HCT116 (cell line): Measurements from ENCODE around the gene FAM181A. TPM values are rescaled to one million over a fixed set of nuclear protein-coding genes. Genes with fewer than 3 reads are reported as not detected.

Experiments
- ATAC-seq: fragments of 200-7000 bp; cut with Tn5 transposase; 2 replicates; pipeline ENCODE4 v1.9.1; 2020; ENCODE audit warnings: mild to moderate bottlenecking, moderate library complexity
- BruUV-seq: library from RNA; stranded (reverse); fragments of 400-500 nt; replicated peaks from 2 replicates; lab custom pipeline; 2021; lab: Mats Ljungman, UMichigan
- CTCF ChIA-PET: fragments of 300-600 bp; sonication (Branson Sonifier 250); formaldehyde crosslinking; loops from one replicate; lab custom pipeline; 2021; ENCODE audit warnings: antibody characterized with exemption; lab: Charles Lee
- POLR2A ChIA-PET: fragments of 300-600, 350-600 bp; sonication (Branson Sonifier 250); formaldehyde crosslinking; loops from one replicate; lab custom pipeline; 2021; ENCODE audit warnings: antibody characterized with exemption; lab: Charles Lee
- RAD21 ChIA-PET, 2 experiments: fragments of 300-600 bp; sonication (Branson Sonifier 250); formaldehyde crosslinking; loops; one replicate each; lab custom pipeline; 2023; ENCODE audit warnings: low total read pairs in 2 of 2; ENCODE audit not compliant: uncharacterized antibody in 2 of 2, unreplicated experiment in 2 of 2, low non-redundant PET in 1 of 2; lab: Charles Lee
- DNase-seq: peaks from one replicate; pipeline ENCODE4 v3.0.0-alpha.2; 2010; ENCODE audit warnings: low read depth, low spot score
- H2AFZ ChIP-seq: fragments of 200-600 bp; shearing (Covaris generic), sonication (generic); 2 replicates; pipeline ENCODE4 v1.6.1; 2017; ENCODE audit warnings: low read depth, mixed run types, mixed read lengths, antibody characterized with exemption, low read length; ENCODE audit not compliant: poor library complexity, severe bottlenecking
- H3K27ac ChIP-seq: 2 replicates; pipeline ENCODE4 v1.5.1; 2012; ENCODE audit warnings: low read depth, low read length
- H3K27me3 ChIP-seq: fragments of 200-600 bp; sonication (generic); 2 replicates; pipeline ENCODE4 v1.6.1; 2016; ENCODE audit warnings: mixed run types, low read length, mixed read lengths; ENCODE audit not compliant: insufficient read depth
- H3K36me3 ChIP-seq, 2 experiments: fragments of 200-500 bp in 1 of 2; fragments of 200-600 bp in 1 of 2; sonication (Bioruptor generic) in 1 of 2; sonication (generic) in 1 of 2; 2 replicates each; pipeline versions ENCODE4 v1.5.1 to v1.6.1; 2014 to 2016; ENCODE audit warnings: low read length in 2 of 2, inconsistent platforms in 1 of 2, mixed read lengths in 1 of 2, mixed run types in 1 of 2; ENCODE audit not compliant: insufficient read depth in 2 of 2, control insufficient read depth in 1 of 2
- H3K4me1 ChIP-seq, 2 experiments: fragments of 200-600 bp in 1 of 2; sonication (generic) in 1 of 2; 2 replicates each; pipeline versions ENCODE4 v1.5.1 to v1.6.1; 2012 to 2017; ENCODE audit warnings: low read length in 2 of 2, inconsistent platforms in 1 of 2, mild to moderate bottlenecking in 1 of 2, mixed read lengths in 1 of 2, mixed run types in 1 of 2, moderate library complexity in 1 of 2; ENCODE audit not compliant: insufficient read depth in 2 of 2, control insufficient read depth in 1 of 2
- H3K4me2 ChIP-seq: fragments of 200-600 bp; sonication (generic); 2 replicates; pipeline ENCODE4 v1.6.1; 2017; ENCODE audit warnings: mixed run types, low read length, mixed read lengths
- H3K4me3 ChIP-seq, 2 experiments: fragments of 200-600 bp in 1 of 2; sonication (generic) in 1 of 2; replicated peaks in 1 of 2; 2 replicates each; pipeline ENCODE4 v1.5.1; 2011 to 2016; ENCODE audit warnings: low read length in 2 of 2, control low read depth in 1 of 2, low read depth in 1 of 2, mild to moderate bottlenecking in 1 of 2, mixed read lengths in 1 of 2, mixed run types in 1 of 2
- H3K79me2 ChIP-seq: fragments of 200-600 bp; sonication (generic); 2 replicates; pipeline ENCODE4 v1.6.1; 2017; ENCODE audit warnings: mild to moderate bottlenecking, mixed run types, low read length, moderate library complexity, mixed read lengths; ENCODE audit not compliant: insufficient read depth
- H3K9ac ChIP-seq: fragments of 200-600 bp; sonication (generic); 2 replicates; pipeline ENCODE4 v1.6.1; 2016; ENCODE audit warnings: low read length, mixed read lengths
- H3K9me2 ChIP-seq: fragments of 200-600 bp; sonication (generic), shearing (Covaris generic); 2 replicates; pipeline ENCODE4 v1.6.1; 2017; ENCODE audit warnings: mixed run types, mild to moderate bottlenecking, moderate library complexity; ENCODE audit not compliant: insufficient read depth
- H3K9me3 ChIP-seq, 2 experiments: fragments of 200-500 bp in 1 of 2; fragments of 200-600 bp in 1 of 2; sonication (Bioruptor generic) in 1 of 2; sonication (generic) in 1 of 2; 2 replicates each; pipeline ENCODE4 v1.6.1; 2014 to 2017; ENCODE audit warnings: low read length in 2 of 2, mixed read lengths in 2 of 2, inconsistent platforms in 1 of 2, low read depth in 1 of 2, mild to moderate bottlenecking in 1 of 2, mixed run types in 1 of 2, moderate library complexity in 1 of 2; ENCODE audit not compliant: control insufficient read depth in 1 of 2, insufficient read depth in 1 of 2
- H4K20me1 ChIP-seq: fragments of 200-600 bp; sonication (generic), shearing (Covaris generic); 2 replicates; pipeline ENCODE4 v1.6.1; 2017; ENCODE audit warnings: mixed run types, mild to moderate bottlenecking, moderate library complexity; ENCODE audit not compliant: insufficient read depth
- CEBPB ChIP-seq: IDR thresholded peaks from 2 replicates; pipeline ENCODE4 v1.6.1; 2012; ENCODE audit warnings: low read depth
- EGR1 ChIP-seq: IDR thresholded peaks from 2 replicates; pipeline ENCODE4 v1.6.1; 2012; ENCODE audit warnings: low read depth
- ELF1 ChIP-seq: IDR thresholded peaks from 2 replicates; pipeline ENCODE4 v1.6.1; 2012; ENCODE audit warnings: low read depth, borderline replicate concordance
- FOSL1 ChIP-seq: IDR thresholded peaks from 2 replicates; pipeline ENCODE4 v1.6.1; 2012; ENCODE audit warnings: low read depth
- JUND ChIP-seq: IDR thresholded peaks from 2 replicates; pipeline ENCODE4 v1.6.1; 2012
- POLR2A ChIP-seq: IDR thresholded peaks from 2 replicates; pipeline ENCODE4 v1.7.0; 2011; ENCODE audit warnings: borderline replicate concordance; ENCODE audit not compliant: insufficient read depth, insufficient read length; ENCODE audit errors: extremely low read depth
- SIN3A ChIP-seq: IDR thresholded peaks from 2 replicates; pipeline ENCODE4 v1.6.1; 2012; ENCODE audit warnings: low read depth
- SP1 ChIP-seq: IDR thresholded peaks from 2 replicates; pipeline ENCODE4 v1.6.1; 2012; ENCODE audit warnings: low read depth
- SRF ChIP-seq: IDR thresholded peaks from 2 replicates; pipeline ENCODE4 v1.6.1; 2012; ENCODE audit warnings: low read depth
- ZFX ChIP-seq: fragments of 450-650 bp; IDR thresholded peaks from 2 replicates; pipeline ENCODE4 v1.6.1; 2017
- ZNF274 ChIP-seq: fragments of 200-500 bp; sonication (Bioruptor generic); IDR thresholded peaks from 2 replicates; pipeline ENCODE4 v1.6.1; 2014; ENCODE audit warnings: mild to moderate bottlenecking, low read depth, low read length, inconsistent platforms
- intact Hi-C: fragments of 100-400 bp; cut with micrococcal nuclease; formaldehyde crosslinking; loops from 2 replicates; pipeline ENCODE4 v1.10.0; 2022
- total RNA-seq: library from RNA; stranded (reverse); gene quantifications from one replicate; pipeline ENCODE4 v1.2.1, GENCODE V29; 2021; ENCODE audit not compliant: unreplicated experiment
- TF ChIP-seq, protein P1 (sequence below): IDR thresholded peaks from 2 replicates; pipeline ENCODE4 v1.6.1; 2012
- TF ChIP-seq, protein P2 (sequence below): IDR thresholded peaks from 2 replicates; pipeline ENCODE4 v1.6.1; 2012; ENCODE audit warnings: low read depth
- TF ChIP-seq, protein P3 (sequence below): IDR thresholded peaks from 2 replicates; pipeline ENCODE4 v1.6.1; 2012
- TF ChIP-seq, protein P4 (sequence below): IDR thresholded peaks from 2 replicates; pipeline ENCODE4 v1.6.1; 2011; ENCODE audit warnings: mild to moderate bottlenecking, low read length, moderate library complexity; ENCODE audit not compliant: insufficient replicate concordance; ENCODE audit errors: extremely low read depth
- TF ChIP-seq, protein P5 (sequence below), 3 experiments: fragments of 200-600 bp in 1 of 3; sonication (generic) in 1 of 3; IDR thresholded peaks in 2 of 3; conservative IDR thresholded peaks in 1 of 3; 2 replicates each; pipeline ENCODE4 v1.5.1; 2012 to 2017; ENCODE audit warnings: low read depth in 2 of 3, low read length in 2 of 3, antibody characterized with exemption in 1 of 3, borderline replicate concordance in 1 of 3, control low read depth in 1 of 3, mild to moderate bottlenecking in 1 of 3, mixed read lengths in 1 of 3, mixed run types in 1 of 3, moderate library complexity in 1 of 3; ENCODE audit not compliant: insufficient read depth in 1 of 3

The FAM181A gene
- total RNA-seq, 1 experiment from 2014 or later: not detected

DNA sequence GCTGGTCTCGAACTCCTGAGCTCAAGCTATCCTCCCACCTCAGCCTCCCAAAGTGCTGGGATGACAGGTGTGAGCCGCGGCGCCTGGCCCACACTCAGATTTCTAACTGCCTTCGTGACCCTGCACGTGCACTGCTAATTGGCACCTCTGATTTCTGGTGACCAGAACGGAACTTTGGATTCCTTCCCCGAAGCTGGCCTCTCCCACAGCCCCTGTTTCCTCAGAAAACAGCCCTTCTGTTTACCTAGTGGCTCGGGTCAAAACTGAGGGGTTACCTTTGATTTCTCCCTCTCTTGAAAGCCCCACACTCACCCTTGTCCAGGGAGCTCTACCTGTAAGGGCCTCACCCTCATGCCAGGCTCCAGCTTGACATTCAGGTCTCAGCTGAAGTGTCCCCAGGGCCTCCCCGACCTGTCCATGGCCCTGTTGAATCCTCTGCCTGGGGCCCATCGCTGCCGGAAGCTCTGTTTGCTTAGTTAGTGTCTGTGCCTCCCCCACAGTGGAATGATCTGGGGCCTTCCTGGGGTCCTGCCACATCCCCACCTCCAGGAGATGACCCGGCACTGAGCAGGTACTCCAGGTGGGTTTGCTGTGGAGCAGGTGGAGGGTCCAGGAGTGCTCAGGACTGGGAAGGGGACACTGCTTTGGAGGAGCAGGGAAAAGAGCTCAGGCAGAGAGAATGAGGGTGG lies 24.4 kb upstream of the FAM181A start:
- intact Hi-C loops: loop anchor here (10.0 kb wide), 1 partner anchor 948 kb away; no protein-coding TSS in a partner anchor
- POLR2A ChIA-PET: no interaction called here
- no peak for TF ChIP-seq JUND
- TF ChIP-seq SP1: no peak
- TF ChIP-seq ELF1: no peak
- no peak for TF ChIP-seq SIN3A
- no peak for TF ChIP-seq SRF
- TF ChIP-seq, protein P1, sequence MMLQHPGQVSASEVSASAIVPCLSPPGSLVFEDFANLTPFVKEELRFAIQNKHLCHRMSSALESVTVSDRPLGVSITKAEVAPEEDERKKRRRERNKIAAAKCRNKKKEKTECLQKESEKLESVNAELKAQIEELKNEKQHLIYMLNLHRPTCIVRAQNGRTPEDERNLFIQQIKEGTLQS: no peak
- TF ChIP-seq FOSL1: no peak
- no peak for TF ChIP-seq POLR2A
- no peak for TF ChIP-seq ZNF274
- no peak for TF ChIP-seq CEBPB
- TF ChIP-seq, protein P2, sequence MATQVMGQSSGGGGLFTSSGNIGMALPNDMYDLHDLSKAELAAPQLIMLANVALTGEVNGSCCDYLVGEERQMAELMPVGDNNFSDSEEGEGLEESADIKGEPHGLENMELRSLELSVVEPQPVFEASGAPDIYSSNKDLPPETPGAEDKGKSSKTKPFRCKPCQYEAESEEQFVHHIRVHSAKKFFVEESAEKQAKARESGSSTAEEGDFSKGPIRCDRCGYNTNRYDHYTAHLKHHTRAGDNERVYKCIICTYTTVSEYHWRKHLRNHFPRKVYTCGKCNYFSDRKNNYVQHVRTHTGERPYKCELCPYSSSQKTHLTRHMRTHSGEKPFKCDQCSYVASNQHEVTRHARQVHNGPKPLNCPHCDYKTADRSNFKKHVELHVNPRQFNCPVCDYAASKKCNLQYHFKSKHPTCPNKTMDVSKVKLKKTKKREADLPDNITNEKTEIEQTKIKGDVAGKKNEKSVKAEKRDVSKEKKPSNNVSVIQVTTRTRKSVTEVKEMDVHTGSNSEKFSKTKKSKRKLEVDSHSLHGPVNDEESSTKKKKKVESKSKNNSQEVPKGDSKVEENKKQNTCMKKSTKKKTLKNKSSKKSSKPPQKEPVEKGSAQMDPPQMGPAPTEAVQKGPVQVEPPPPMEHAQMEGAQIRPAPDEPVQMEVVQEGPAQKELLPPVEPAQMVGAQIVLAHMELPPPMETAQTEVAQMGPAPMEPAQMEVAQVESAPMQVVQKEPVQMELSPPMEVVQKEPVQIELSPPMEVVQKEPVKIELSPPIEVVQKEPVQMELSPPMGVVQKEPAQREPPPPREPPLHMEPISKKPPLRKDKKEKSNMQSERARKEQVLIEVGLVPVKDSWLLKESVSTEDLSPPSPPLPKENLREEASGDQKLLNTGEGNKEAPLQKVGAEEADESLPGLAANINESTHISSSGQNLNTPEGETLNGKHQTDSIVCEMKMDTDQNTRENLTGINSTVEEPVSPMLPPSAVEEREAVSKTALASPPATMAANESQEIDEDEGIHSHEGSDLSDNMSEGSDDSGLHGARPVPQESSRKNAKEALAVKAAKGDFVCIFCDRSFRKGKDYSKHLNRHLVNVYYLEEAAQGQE: no peak
- TF ChIP-seq, protein P3, sequence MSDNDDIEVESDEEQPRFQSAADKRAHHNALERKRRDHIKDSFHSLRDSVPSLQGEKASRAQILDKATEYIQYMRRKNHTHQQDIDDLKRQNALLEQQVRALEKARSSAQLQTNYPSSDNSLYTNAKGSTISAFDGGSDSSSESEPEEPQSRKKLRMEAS: no peak
- TF ChIP-seq, protein P4, sequence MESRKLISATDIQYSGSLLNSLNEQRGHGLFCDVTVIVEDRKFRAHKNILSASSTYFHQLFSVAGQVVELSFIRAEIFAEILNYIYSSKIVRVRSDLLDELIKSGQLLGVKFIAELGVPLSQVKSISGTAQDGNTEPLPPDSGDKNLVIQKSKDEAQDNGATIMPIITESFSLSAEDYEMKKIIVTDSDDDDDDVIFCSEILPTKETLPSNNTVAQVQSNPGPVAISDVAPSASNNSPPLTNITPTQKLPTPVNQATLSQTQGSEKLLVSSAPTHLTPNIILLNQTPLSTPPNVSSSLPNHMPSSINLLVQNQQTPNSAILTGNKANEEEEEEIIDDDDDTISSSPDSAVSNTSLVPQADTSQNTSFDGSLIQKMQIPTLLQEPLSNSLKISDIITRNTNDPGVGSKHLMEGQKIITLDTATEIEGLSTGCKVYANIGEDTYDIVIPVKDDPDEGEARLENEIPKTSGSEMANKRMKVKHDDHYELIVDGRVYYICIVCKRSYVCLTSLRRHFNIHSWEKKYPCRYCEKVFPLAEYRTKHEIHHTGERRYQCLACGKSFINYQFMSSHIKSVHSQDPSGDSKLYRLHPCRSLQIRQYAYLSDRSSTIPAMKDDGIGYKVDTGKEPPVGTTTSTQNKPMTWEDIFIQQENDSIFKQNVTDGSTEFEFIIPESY: no peak
- TF ChIP-seq EGR1: no peak
- no peak for TF ChIP-seq ZFX
- TF ChIP-seq, protein P5, sequence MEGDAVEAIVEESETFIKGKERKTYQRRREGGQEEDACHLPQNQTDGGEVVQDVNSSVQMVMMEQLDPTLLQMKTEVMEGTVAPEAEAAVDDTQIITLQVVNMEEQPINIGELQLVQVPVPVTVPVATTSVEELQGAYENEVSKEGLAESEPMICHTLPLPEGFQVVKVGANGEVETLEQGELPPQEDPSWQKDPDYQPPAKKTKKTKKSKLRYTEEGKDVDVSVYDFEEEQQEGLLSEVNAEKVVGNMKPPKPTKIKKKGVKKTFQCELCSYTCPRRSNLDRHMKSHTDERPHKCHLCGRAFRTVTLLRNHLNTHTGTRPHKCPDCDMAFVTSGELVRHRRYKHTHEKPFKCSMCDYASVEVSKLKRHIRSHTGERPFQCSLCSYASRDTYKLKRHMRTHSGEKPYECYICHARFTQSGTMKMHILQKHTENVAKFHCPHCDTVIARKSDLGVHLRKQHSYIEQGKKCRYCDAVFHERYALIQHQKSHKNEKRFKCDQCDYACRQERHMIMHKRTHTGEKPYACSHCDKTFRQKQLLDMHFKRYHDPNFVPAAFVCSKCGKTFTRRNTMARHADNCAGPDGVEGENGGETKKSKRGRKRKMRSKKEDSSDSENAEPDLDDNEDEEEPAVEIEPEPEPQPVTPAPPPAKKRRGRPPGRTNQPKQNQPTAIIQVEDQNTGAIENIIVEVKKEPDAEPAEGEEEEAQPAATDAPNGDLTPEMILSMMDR (IDR thresholded peaks at IDR 0.05 in 2 of 3, conservative IDR thresholded peaks at IDR 0.05 in 1 of 3; ENCODE audit: borderline replicate concordance in 1 of 3, insufficient read depth in 1 of 3, low read depth in 2 of 3, low read length in 2 of 3): no peak
- H3K4me2 ChIP-seq: no peak overlapping the region
- no peaks in the 10 kb centered on the region for H4K20me1 ChIP-seq
- H3K9ac ChIP-seq: no peak overlapping the region
- no peaks in the 10 kb centered on the region for H3K79me2 ChIP-seq
- RAD21 ChIA-PET: interaction anchor here (0.9 to 1.5 kb wide), 2 partner anchors 246 to 254 kb away, joined by 3 to 4 read pairs (median 4); no protein-coding TSS in a partner anchor
- no TSS peak for BruUV-seq
- H3K27me3 ChIP-seq: no peaks in the 10 kb centered on the region
- H3K9me3 ChIP-seq: no peaks in the 10 kb centered on the region
- no peak overlapping the region for H3K4me3 ChIP-seq
- H3K27ac ChIP-seq: no peak overlapping the region
- ATAC-seq (no peak), DNase-seq (no peak)
- H3K4me1 ChIP-seq: peaks cover 3 to 7% of the 10 kb centered on the region in 2 experiments; a peak in 3 of 4 replicates
- H3K36me3 ChIP-seq: no peaks in the 10 kb centered on the region
- no peaks in the 10 kb centered on the region for H3K9me2 ChIP-seq
- CTCF ChIA-PET: interaction anchor here (0.6 to 7.3 kb wide), 5 partner anchors 8 to 256 kb away, joined by 3 to 75 read pairs (median 8); no protein-coding TSS in a partner anchor
- H2AFZ ChIP-seq: no peak overlapping the region
